ENCODE results near the gene HTRA3.
A peak's percentile ranks its signal among the peaks of the same experiment; 100 is the strongest.

Gene HTRA3

GRCh38 chr4:8235686-8236085 is 33.9 kb upstream of the HTRA3 start:
- no peak overlapping the region for H3K27ac ChIP-seq
- no peak for TF ChIP-seq CTCF (conservative IDR thresholded peaks at IDR 0.05)

DNA sequence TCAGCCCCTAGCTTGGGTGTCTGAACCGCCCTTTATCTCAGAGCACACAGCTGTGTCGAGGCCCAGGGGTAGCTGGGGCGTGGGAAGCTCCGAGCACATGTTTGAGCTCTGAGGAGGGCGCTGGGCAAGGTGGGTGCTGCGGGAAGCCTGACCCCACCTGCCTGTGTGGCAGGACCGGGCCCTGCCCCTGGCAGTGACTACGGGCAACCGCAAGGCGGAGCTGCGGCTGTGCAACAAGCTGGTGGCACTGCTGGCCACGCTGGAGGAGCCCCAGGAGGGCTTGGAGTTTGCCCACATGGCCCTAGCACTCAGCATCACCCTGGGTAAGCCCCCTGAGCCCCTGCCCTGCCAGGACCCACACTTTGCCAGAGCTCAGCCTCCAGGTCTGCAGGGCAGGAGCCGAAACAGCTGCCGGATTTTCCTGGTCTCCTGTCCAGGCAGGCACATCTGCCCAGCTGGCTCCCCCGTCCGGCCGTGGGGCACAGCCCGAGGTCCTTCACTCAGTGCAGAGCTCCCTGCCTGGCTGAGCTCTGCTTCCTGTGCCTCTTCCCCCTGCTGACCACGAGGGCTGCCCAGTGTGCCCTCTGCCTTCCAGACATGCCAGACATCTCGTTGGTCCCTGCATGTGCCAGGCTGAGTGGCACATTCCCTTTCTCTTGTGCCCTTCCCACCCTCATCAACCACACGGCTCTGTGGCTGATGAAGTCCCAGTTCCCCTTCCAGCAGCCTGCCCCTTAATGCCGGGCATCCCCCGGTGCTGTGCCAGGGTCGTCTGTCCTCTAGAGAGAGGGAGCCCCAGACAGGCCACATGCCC is 33.2 kb upstream of the HTRA3 start:
- TF ChIP-seq CTCF (conservative IDR thresholded peaks at IDR 0.05) = no peak
- H3K27ac ChIP-seq = no peak overlapping the region

DNA sequence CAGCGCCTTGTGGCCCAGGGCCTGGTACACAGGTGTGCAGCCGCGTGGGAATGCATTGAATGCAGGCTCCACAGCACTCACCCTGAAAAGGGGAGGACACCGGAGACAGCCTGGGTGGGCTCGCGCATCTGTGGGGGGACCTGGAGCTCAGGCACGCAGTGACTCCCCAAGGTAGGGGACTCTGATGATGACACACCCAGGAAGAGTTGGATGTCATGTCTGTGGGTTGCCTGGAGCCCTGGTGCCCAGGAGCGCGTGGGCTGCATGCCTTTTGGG is 32.7 kb upstream of the HTRA3 start:
- no peak overlapping the region for H3K27ac ChIP-seq
- TF ChIP-seq CTCF (conservative IDR thresholded peaks at IDR 0.05) = no peak

DNA sequence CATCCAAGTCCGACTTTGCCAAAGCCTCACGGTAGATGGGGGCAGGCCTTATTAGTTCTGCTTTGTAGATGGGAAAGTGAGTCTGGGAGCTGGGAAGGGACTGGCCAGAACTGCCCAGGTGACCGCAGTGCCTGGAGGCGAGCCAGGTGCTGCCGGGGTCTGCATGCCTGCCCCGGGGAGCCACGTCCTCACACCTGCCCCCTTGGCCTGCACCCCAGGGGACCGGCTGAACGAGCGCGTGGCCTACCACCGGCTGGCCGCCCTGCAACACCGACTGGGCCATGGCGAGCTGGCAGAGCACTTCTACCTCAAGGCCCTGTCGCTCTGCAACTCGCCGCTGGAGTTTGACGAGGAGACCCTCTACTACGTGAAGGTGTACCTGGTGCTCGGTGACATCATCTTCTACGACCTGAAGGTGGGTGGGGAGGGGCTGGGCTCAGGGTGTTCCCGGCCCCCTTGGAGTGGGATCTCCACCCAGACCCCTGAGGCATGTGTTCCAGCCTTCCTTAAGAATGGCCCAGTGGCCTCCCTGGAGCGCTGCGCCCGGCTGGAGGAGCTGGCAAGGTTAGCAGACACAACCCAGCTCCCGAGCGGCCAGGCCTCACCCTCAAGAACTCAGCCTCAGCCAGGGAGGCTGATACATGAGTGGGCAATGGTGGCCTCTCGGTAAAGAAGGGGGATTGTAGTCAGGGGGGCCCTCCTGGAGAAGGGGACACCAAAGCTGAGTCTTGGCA is 32.1 kb upstream of the HTRA3 start:
- H3K27ac ChIP-seq = no peak overlapping the region
- TF ChIP-seq CTCF (conservative IDR thresholded peaks at IDR 0.05) = no peak

DNA sequence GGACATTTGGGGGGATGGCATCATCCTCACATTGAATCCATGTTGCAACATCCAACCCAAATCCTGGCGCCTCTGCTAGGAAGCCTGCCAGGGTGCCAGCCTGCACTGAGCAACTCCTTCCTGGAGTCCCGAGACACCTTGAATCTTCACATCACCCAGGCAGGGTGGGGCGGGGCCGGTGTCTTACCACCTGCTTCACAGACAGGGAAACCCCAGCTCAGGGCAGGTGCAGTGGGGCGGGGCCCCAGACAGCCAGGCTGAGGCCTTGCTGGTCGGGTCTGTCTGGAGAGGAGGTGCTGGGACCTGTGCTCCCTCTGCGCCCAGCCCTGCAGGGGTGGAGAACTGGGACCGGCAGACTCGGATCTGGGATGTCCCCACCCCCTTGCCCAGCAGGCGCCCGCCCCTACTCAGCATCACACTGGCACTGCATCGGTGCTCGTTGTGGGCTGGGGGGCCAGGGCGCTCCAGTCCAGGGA is 31.5 kb upstream of the HTRA3 start:
- no peak for TF ChIP-seq CTCF (conservative IDR thresholded peaks at IDR 0.05)
- H3K27ac ChIP-seq = no peak overlapping the region

GRCh38 chr4:8238515-8239053 is 31.0 kb upstream of the HTRA3 start:
- no peak overlapping the region for H3K27ac ChIP-seq
- TF ChIP-seq CTCF (conservative IDR thresholded peaks at IDR 0.05) = peak; percentile 64

- H3K27ac ChIP-seq = no peak overlapping the region
- no peak for TF ChIP-seq CTCF (conservative IDR thresholded peaks at IDR 0.05)
Observed at GRCh38 chr4:8239226-8239625, 30.3 kb upstream of the HTRA3 start.

Measured in VCaP (cell line).